A204.1 (cell line): Measurements from ENCODE around the gene ALG2.
A peak's percentile ranks its signal among the peaks of the same experiment; 100 is the strongest.

Experiments
- FAIRE-seq: peaks from 2 replicates; lab custom pipeline; 2012; peaks lifted over from hg19 to GRCh38; lab: Jason Lieb, UNC

Gene ALG2, protein sequence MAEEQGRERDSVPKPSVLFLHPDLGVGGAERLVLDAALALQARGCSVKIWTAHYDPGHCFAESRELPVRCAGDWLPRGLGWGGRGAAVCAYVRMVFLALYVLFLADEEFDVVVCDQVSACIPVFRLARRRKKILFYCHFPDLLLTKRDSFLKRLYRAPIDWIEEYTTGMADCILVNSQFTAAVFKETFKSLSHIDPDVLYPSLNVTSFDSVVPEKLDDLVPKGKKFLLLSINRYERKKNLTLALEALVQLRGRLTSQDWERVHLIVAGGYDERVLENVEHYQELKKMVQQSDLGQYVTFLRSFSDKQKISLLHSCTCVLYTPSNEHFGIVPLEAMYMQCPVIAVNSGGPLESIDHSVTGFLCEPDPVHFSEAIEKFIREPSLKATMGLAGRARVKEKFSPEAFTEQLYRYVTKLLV

DNA sequence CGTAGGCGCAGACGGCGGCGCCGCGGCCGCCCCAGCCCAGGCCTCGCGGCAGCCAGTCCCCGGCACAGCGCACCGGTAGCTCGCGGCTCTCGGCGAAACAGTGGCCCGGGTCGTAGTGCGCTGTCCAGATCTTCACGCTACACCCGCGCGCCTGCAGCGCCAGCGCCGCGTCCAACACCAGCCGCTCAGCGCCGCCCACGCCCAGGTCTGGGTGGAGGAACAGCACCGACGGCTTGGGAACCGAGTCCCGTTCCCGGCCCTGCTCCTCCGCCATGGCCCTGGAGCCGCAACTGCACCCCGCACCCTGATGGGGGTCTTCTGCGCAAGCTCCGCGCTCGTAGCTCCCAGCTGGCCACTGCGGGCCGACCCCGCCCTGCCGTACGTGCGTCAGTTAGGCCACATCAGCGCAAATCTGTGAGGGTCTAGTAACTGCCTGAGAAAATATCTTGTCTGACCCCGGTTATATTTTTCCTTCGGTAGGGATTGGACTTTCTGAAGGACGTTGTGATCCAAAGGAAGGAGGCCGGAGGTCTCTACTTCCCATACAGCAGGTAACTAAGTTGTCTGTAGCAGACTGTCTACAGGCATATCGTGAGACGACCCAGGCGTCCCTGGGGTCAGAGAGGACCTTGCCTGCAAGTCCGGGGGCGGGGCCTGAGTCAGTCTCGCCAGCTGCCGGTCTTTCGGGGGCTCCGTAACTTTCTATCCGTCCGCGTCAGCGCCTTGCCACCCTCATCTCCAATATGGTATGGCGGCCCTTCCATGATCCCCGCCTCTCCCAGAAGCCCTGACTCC, at the start of gene ALG2, which contains the start of gene SEC61B:
Gene ALG2, minus strand, starts transcription at position 322 of the 795 bp plus-strand sequence. Its CDS starts 48 bp downstream, at position 274.
Gene SEC61B, plus strand, starts transcription at position 662 of the 795 bp plus-strand sequence. Its CDS starts 82 bp downstream, at position 744.
- FAIRE-seq = peak; percentile 49

DNA sequence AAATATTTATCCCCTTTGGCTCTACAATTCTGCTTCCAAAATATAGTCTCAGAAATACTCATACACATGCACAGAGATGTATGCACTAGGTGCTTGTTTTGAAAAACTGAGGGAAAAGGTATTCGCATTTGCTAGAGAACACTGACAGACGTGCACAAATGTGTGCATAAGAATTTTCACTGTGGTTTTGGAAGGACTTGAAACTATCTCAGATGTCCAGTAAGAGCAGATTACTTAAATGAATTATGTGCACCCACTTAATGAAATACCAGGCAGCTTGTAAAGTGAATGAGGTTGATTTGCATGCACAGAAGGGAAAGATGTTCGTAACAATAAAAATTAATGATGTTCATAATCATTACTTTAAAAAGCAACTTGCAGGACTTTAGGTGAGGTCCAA, 48.7 kb upstream of the ALG2 start:
- FAIRE-seq = no peak

DNA sequence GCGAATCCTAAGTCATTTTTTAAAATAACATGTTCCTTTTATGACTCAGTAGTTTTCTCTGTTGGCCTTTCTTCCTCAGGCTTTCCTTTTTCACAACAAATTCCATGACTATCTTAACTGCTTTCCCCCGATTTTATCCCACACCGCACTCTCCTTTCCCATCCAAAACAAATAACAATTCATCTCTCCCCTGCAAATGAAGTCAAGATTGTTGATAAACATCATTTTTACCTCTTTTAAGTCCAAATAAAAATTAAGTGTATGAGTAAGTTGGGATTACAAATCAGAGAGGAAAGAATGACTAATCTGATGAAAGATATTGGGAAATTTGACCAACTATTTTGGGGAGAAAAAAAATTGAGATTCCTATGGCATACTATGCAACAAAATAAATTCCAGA, 47.7 kb upstream of the ALG2 start:
- FAIRE-seq = no peak

DNA sequence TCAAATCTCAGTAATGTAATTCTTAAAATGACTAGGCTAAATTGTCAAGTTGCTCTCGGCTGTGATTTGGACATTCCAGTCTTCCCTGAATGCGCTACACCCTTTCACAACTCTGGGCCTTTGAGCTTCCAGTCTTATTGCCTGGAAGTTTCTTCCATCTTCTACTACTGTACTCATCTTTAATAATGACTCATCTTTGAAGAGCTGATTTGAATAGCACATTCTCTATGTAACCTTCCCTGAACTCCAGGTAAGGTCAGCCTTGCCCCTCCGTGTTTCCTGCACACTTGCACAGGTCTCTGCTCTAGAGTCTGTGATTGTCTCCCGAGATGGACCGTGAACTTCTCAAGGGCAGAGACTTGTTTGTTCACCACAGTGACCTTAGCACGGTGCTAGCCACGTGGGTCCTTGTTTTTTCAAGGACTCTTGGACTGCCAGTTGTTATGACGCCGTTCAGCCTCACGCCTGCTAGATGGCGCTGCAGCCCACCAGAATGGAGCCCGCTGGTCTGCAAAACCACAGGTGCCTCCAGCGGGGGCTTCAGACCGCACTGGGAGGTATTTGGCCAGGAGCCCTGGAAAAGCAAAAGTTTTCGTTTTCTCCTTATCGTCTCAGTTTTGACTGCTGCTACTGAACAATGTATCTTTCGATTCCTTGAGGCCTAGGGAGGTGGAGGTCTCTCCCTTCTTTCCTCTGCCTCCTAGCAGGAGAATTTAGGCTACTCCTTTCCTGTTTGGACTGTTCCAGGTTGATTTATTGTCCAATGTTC, 44.7 kb upstream of the ALG2 start:
- no peak for FAIRE-seq

DNA sequence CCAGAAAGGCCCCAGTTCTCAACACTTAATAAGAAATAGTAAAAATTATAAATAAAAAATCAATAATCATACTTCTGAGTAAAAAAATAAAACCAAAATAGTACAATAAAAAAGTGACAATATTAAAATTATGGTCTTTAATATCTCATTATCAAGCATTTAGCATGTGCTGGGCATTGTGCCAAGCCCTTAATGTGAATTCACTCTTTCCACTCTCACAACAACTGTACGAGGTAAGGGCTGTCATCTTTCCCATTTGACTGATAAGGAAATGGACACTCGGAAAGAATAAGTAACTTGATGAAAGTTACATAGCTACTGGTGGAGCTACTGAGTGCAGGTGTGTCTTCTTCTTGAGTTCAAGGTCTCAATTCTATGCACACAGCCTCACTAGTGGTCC, 43.9 kb upstream of the ALG2 start:
- FAIRE-seq = no peak

DNA sequence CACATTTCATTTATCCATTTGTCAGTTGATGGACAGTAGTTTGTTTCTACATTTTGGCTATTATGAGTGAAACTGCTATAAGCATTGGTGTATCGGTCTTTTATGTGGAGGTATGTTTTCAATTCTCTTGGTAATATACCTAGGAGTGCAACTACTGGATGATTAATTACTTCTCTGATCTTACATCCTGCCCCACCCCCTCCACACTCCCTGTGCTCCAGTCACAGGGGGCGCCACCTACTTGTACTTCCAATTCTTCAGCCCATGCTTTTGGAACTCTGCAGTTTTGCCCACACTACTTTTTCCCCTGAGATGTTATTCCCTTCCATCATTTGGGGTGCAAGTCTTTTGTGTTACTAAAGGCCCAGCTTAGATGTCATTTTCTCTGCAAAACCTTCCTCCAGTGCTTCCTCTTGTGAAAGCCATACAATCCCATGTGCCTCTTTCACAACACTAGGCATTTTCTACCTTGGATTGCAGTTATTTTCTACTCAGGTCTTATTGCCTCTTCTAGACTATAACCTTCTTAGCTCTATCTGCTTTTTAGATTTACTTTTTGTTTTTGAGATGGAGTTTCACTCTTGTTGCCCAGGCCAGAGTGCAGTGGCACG, 42.4 kb upstream of the ALG2 start:
- no peak for FAIRE-seq

DNA sequence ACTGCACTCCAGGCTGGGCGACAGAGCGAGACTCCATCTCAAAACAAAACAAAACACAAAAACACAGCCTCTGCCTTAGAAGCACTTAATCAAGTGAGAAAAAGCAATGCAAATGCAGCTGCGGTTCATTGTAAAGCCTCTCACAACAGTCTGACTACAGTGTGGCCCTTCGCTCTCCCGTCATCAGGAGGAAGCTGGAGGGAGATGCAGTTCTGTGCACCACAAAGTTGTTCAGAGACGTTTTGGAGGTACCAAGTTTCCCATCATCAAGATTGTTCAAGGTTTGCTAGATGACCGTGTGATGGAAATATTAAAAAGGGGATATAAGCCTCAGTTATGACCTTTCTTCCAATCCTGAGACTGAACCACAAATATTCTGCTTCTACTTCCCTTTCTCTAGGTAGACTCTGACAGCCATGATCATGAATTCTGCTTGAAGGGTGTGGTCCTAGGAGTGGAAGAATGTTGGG, 41.2 kb upstream of the ALG2 start:
- FAIRE-seq = no peak

DNA sequence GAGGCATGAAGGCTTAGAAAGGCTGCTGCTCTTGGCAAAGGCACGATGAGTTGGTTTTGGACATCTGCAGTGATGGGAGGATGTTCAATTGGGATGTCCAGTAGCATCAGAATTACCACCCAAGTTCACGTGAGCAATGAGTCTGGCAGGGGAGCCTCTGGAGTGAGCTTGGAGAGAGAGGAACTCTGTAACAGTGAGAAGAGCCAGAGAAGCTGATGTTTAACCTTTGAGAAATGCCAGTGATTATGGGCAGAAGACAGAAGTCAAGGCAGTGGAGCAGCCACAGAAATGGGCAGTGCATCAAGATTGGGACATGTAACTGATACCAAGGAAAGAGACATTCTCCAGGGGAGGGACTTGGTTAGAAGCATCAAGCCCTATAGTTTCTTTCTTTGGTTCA, 40.2 kb upstream of the ALG2 start:
- no peak for FAIRE-seq

DNA sequence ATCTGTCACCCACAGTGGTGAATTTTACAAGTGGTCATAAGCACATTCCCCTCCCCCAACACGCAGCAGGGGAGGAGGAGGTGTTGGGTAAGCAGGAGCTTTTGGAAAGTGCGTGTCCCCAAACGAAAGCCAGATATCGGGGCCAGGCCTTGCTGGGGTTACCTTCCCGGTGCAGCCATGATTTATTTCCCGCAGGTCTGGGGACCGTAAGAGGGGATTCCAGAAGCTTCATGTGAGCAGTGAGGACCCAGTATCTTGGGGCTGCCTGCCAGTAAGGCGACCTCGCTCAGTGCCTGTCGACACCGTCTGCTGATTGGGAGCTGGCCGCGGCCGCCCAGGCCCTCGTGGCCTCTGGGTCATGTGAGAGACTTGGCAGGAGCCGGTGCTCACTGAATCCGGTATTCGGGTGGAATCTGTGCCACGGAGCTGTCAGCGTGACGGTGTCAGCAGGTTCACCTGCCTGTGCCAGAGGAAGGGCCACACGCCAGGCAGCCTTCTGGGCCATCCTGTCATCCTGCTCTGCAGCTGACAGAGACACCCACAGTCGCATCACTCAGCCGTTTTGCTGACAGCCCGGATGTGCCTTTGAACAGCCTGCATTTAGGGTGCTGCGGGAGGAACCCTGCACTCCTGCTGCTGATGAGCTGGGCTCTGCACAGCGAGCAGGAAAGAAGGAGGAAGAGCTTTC, 37.6 kb upstream of the ALG2 start:
- FAIRE-seq = no peak

DNA sequence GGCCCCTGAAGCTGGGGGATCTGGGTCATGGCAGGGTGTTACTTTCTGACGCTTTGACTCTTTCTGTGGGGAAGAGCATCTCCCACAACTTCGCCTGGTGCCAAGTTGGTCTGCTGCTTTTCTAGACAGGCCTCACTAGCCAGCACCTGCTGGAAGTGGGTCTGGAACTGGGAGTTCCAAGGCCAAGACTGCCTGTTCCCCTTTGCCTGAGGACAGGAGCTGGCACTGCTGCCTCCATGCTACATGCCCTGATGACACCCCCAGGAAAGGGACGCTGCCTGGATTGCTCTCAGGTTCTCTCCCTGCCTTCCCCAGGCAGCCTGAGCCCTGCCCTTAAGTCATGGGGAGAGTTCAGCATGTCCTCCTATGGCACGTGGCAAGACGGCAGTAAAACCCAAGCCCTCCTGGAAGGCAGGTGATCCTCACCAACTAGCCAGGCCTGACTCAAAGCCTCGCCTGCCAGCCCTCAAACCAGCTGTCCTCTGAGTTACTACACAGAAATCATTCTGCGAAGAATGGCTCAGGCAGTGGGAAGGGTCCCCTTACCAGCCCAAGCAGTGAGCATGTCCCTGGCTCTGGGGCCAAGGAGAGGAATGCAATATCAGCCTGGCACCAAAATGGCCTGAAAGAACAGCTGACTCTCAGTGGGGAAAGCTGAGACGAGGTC, 36.1 kb upstream of the ALG2 start:
- no peak for FAIRE-seq

DNA sequence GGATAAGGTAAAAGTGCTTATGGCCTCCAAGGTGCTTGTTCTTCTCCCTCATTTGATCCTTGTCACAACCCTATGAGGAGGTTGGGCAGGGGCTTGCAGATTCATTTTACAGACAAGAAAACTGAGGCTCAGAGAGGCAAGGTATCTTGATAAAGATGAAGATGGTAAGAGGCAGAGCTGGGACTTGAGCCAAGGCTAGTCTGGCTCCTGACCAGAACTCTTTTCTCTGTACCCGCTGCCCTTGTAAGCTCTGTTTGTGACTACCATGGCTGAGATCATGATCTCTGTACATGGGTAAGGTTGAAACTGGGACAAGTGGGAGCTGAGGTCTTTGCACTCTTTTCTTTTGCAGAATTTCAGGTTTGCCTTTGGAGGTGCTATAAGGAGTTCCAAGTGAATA, 33.9 kb upstream of the ALG2 start:
- FAIRE-seq = no peak

DNA sequence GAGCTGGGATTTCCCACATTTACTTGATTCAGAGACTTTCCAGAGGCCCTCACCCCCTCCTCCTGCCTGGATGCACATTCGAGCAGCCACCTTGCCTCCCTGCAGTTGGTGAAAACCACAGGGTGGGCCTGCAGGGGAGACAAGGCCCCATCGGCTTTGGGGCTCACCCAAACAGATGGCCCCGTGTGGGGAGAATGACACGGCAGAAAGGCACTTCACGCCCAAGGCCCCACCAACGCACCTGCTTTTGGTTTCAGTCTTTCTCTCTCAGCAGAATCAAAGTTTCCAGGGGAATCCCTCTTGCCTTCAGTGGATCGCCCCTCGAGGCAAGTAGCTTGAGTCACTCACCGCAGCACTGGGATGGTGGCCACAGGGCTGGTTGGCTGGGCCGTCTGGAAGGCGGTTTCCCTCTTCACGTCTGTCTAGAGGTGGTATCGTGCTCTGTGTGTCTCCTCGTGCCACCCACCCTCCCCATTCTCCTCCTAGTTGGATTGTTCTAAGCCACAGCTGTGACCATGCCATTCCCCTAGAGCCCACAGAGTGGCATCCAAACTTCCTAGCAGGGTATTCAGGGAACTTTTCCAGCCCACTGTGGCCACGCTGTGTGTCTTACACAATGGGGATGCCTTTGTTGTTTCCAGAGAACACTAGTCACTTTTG, 32.2 kb upstream of the ALG2 start:
- FAIRE-seq = no peak

DNA sequence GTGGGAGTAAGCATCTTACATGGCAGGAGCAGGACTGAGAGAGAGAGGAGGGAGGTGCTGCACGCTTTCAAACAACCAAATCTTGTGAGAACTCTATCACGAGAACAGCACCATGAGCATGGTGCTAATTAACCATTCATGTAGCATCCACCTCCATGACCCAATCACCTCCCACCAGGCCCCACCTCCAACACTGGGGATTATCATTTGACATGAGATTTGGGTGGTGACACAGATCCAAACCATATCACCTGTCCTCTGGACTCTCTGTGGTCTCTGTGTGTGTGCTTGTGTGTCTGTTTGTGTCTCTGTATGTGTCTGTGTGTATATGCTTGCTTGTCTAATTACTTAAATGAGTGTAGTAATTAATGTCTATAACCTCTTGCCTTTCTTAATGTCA, 31.4 kb upstream of the ALG2 start:
- no peak for FAIRE-seq

DNA sequence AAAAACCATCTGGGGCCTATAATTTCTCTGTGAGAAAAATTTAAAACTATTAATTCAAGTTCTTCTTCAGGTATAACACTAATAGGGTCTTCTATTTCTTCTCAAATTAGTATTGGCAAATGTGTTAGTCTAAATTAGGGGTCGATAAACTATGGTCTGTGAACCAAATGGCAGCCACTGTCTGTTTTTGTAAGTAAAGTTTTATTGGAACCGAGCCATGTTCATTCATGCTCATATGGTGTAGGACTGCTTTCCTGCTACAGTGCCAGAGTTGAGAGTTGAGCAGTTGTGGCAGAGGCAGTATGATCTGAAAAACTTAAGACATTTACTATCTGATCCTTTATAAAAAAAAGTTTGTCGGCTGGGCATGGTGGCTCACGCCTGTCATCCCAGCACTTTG, 29.4 kb upstream of the ALG2 start:
- FAIRE-seq = no peak

DNA sequence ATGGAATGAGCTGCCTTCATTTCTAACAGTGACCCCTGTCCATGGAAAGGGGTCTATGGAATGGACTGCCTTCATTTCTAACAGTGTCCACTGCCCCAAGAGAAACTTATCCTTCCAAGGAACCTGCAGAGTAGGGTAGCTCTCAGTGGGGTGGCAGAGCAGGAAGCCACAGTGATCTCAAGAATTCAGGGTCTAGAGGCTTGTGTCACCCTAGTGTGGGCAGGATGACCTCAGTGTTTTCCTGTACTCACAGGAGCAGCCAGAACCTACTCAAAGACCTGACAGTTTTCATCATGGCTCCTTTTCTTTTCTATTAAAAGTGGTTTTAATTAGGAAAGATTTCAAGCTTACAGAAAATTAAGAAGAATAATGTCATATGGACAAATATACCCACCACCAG, 27.9 kb upstream of the ALG2 start:
- no peak for FAIRE-seq

DNA sequence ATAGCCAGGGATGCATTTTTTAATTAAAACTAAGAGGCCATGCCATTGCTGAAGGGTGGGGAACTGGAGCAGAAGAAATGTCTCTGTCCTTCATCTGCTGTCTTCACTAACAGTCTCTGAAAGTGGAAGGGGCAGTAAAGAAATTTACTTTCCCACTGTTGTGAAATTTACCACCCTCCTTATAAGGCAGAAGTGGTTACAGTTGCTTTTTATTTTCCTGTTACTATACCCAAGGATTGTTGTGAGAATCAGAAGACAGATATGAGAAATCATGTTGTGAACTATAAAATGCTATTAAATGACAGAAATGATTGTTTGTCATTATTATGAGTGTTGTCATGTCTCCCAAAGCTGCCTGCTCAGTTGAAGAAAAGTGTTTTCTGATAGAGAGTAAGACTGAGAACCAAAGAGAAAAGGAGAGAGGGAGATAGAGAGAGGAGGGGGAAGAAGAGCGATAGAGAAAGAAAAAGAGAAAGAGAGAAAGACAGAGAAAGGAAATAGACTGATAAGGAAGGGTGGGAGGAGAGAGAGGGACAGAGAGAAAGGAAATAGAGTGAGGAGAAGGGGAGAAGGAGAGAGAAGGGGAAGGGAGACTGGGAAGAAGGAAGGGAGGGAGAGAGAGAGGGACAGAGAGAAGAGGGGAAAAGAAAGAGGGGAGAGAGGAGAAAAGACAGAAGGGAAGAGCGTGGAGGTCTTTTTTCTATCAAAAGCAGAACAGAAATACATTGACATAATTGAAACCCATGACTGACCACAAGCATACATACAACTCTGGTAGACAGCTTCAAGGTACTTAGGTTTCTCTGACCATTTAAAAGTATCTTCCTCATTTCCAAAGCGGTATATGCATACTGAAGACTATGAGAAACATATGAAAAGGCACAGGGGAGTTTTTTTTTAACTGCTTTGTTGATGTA, 22.9 kb upstream of the ALG2 start:
- no peak for FAIRE-seq

DNA sequence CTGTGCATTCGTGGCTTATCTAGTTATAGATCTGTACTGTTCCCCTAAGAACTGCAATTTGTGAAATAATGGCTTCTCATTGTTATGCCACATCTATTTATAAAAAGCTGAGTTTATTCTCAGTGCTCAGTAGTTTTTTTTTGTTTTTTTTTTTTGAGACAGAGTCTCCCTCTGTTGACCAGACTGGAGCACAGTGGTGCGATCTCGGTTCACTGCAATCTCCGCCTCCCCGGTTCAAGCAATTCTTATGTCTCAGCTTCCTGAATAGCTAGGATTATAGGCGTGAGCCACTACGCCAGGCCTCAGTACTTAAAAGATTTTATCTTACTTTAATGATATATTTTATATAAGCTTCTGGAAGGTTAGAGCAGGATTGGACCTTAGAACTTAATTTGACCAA, 19.4 kb upstream of the ALG2 start:
- FAIRE-seq = no peak

DNA sequence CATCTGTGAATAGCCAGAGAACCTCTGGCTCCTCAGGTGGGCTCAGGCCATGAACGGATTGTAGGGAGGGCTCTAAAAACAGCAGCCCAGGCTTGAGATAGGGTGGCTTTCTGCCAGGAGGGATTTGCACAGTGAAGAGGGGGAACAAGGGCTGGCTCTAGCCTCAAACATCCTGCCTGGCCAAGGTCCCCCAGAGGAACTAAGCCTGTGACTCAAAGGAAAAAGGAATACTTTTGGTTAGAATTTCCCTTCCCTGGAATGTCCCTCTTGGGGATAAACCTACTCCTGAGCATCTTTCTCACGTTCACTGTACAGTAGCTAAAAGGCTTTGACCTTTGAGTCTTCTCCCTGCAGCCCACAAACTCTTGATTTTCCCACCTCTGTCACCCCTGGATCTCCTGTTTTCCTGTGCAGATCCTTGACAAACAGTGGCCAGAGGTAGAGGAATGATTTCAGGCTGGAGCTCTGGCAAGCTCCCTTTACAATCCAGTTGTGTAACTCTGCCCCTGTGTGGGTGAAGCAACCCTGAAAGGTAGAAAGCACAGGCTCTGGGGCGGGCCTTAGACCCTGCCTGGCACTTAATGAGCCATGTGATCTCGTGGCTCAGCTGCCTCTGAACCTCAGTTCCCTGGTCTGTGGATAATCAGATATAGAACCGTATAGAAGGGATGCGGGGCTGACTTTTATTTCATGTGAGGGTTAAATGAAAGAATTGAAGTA, 17.8 kb upstream of the ALG2 start:
- FAIRE-seq = no peak

DNA sequence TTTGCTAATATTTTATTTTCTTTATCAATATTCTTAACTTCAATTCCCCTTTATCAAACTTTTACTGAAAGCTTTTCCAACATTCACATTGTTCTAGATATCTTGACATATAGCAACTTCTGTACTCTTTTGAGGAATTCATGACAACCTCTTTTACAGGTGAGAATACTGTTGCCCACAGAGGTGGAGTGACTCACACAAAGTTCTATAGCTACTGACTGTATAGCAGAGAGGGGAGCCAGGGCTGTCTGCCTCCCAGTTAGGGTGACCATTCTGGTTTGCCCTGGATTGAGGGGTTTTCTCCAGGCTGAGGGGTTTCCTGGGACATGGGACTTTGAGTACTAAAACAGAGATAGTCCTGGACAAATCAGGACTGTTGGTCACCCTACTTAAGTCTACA, 16.6 kb upstream of the ALG2 start:
- FAIRE-seq = no peak
